HG02981 (cell line): ENCODE measurements around the gene OXTR.

Experiments used
- ATAC-seq: cut with Tn5 transposase; IDR thresholded peaks from one replicate; pipeline ENCODE4 v1.9.1; 2021; ENCODE audit warnings: mild to moderate bottlenecking, moderate library complexity; ENCODE audit not compliant: unreplicated experiment

OXTR gene

DNA sequence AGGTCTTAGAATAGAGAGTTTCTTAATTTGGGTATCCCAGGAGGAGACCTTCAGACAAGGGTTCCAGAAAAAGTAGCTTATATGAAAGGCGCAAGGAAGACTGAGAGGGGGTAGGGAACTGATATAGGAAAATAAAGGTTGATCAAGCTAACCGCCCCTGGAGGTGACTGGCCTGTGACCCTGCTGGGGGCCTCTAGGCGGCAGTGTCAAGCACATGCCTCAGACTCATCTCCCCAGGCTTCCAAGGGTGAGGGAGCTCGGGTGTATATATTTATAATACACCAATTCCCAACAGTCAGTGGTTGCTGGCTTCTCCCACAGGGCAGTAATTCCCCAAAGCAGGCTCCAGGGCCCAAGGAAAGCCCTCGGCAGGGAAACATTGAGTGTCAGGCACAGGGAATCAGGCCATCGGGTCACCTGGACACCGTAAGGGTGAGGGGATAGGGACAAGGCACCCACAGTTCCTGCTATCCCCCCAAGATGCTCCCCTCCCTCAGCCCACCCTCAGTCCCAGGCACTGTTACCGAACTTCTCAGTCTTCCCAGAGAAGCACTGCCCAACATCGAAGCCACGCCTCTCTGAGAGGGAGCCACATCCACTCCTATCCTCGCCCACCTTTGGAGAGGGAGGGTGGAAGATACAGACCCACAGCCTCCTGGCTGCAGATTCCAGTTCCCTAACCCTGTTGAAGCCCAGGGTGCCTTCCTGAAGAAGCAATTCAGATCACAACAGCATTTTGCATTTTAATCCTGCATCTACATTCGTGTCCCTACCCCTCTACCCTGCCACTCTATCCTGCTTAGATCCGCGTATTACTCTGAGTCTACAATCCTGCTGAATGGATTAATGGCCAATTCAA lies 55.3 kb downstream of the OXTR start:
- peak; percentile 78 for ATAC-seq

DNA sequence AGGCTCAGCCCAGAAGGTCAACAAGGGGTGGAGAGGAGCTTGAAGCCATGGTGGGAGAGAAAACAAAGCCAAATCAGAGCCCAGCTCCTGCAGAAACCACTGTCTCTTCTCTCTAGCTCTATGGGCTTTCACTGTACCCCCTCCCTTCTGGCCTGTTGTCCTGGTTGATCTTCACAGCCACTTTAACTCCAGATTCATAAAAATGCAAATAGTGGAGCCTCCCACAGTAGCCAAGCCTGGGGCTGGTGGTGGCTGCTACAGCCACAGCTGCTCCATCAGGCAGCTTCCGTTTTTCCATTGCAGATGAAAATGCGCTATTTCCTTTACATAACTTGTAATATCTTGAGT lies 56.5 kb downstream of the OXTR start:
- ATAC-seq, result no peak

DNA sequence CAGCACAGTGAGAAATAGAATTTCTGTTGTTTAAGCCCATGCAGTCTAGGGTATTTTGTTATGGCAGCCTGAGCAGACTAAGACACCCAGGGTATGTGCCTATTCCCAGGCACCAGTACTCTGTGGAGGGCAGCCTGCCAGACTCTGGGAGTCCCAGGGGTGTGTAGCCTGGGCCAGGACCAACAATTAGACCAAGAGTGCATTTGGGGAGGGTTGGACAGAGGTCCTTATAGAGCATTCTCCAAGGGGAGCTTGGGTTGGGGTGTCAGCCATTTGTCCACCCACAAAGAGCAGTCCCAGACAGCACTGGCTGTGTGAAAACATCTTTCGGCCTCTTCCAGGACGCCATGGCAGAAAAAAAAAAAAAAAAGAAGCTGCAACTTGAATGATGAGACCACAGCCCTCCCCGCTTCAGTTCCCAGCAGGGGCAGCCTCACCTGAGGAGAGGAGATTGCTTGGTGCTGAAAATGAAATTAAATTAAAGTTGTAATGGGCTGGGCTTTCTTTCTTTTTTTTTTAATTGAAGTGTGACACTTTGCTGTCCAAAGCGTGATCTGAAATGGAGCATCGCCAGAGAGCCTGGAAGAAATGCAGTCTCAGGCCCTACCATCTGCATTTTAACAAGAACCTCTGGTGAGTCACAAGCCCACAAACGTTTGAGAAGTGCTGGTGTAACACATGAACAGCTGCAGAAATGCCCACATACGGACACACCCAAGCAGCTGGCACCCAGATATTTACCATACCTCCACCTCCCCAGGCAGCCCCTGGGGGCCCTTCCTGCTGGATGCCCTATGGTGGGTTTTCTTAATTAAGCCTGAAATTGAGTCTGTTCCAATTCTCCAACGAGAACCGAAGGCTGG lies 57.1 kb downstream of the OXTR start:
- ATAC-seq, result no peak

DNA sequence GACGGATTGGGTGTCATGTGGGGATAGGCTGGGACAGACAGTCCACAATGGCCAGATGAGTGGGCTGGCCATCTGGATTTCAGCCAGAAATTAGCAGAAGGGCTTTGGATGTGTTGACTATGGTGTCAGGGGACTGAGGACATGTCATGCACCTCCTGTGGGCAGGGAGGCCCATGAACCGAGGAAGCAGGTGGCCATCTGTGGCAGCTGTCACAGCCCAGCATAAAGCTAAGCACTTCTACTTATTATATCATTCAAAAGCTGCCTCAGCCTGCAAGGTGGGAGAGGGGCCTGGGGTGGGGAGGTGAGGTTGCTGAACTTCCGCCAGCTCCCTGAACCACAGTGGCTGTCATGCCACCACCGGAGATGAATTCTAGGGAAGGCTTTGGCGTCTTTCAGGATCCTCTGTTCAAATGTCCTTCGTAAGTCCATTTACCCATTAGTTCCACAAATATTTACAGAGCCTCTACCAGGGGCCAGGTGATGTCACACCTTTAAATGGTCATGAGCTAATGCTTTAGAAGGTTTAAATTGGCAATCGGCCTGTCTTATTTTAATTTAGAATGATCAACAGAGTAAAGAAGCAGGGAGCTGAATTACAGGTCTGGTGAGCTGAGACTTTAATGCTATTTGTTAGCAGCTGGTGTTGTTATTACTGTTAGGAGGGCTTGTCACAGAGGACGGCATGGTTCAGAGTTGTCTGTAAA lies 59.5 kb downstream of the OXTR start:
- ATAC-seq, result no peak

DNA sequence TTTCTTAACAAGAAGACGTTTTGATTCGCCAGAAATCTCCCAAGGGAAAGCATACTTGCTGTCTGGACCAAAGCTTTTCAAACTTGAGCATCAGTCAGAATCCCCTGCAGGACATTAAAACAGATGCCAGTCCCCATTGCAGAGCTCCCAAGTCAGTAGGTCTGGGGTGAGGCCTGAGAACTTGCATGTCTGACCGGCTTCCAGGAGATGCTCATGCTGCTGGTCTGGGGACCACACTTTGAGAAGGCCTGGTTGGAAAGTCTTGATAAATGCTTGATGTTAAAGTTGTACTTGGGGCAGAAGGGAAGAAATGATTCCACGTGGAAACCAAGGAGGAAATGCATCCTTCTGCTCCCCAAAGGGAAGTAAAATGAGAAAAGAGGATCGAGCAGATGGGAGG lies 60.1 kb downstream of the OXTR start:
- no peak for ATAC-seq

DNA sequence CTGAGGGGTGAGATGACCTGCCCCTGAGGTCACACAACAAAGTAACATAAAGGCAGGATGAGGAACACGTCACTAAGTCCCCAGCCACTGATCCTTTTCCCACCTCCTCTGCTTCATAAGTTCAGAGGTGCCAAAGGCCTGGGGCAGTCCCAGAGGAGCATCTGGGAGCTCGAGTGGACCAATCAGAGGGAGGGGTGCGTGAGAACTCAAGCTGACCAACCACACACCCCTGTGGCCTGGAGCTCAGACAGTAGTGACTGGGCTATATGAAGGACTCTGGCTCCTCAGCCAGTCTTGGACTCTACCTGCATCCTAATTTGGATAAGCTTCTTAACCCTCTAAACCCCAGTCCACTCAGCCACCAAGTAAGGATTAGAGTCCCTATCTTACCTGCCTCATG lies 63.8 kb downstream of the OXTR start:
- ATAC-seq, result no peak

DNA sequence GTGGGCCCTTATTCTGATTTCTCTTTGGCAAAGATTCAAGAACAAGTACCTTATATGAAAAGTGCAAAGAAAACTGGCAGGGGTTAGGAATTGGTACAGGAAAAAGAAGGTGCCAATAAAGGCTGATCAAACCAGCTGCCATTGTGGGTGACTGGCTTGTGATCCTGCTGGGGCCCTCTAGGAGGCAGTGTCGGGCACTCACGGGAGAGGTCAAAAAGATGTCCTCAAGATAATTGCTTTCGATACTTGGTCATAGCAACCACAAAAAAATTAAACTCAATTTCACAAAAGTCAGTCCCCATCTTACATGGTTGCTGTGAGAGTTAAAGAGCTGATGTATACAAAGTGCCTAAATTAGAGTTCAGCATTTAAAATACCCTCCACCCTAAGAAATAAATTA lies 66.9 kb downstream of the OXTR start:
- no peak for ATAC-seq
